Measurements from ENCODE around the gene NDUFS1.
"Not testable (repeated sequence)": the region's sequence is repeated elsewhere in the genome, so short reads cannot be mapped to it uniquely, and the experiment has no call there.

NDUFS1 gene

DNA sequence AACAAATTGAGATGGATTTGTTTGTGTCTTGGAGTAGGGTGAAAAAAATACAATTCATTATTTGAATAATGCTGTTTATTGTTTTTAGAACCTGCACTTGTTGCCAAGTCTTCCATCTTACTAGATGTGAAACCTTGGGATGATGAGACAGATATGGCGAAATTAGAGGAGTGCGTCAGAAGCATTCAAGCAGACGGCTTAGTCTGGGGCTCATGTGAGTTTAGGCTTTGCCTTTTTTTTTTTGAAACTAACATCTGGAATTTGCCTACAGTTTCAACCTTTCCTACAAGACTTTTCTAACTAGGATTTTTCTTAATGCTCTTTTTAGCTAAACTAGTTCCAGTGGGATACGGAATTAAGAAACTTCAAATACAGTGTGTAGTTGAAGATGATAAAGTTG is 3.2 kb upstream of the NDUFS1 start:
- not testable (repeated sequence) for DNase-seq (ENCODE audit: low read depth in 2 of 2)

DNA sequence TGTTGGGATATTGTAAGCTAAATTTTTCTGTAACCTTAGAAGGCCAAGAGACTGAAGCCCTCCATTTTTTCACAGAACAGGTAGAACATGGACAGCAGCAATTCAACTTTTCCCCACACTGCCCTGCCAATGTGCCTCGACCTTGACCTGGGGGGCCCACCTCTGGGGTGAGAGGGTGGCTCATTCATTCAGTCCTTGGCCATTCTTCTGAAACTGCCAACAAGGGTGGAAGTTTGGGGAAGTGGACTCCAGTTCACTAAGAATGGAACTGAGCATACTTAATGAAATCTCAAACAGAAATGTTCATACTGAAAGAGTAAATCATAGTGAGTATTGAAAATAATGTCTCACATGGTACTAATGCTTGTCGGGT is 1.5 kb upstream of the NDUFS1 start:
- DNase-seq (ENCODE audit: low read depth in 2 of 2): no peak

DNA sequence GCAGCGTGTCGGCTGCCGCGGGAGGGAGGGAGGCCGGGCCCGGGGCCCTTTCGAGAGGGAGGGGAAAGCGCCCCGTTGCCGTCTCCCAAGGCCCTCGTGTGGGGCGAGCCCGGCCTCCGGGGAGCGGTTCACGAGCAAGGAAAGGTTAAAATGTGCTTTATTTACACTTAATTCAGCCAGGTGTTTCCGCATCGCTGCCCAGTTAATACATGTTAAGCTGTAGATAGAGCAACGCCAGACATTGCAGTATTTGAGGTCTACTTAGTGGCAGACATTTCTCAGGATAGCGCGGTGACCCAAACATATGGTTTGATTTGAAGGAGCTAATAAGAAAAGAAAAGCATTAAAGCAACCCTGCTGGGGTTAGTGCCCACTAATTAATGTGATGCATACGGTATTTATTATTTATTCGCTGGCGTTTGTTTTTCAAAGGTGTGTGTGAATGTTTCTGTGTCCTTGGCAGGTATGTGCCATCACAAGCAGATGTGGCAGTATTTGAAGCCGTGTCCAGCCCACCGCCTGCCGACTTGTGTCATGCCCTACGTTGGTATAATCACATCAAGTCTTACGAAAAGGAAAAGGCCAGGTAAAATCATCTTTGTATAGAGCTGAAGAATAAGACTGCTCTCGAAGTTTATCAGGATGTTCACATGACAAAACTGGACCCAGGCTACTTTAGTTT is 1.0 kb upstream of the NDUFS1 start:
- peak in 1 of 2 donors; percentile 51 for DNase-seq (ENCODE audit: low read depth in 2 of 2)

DNA sequence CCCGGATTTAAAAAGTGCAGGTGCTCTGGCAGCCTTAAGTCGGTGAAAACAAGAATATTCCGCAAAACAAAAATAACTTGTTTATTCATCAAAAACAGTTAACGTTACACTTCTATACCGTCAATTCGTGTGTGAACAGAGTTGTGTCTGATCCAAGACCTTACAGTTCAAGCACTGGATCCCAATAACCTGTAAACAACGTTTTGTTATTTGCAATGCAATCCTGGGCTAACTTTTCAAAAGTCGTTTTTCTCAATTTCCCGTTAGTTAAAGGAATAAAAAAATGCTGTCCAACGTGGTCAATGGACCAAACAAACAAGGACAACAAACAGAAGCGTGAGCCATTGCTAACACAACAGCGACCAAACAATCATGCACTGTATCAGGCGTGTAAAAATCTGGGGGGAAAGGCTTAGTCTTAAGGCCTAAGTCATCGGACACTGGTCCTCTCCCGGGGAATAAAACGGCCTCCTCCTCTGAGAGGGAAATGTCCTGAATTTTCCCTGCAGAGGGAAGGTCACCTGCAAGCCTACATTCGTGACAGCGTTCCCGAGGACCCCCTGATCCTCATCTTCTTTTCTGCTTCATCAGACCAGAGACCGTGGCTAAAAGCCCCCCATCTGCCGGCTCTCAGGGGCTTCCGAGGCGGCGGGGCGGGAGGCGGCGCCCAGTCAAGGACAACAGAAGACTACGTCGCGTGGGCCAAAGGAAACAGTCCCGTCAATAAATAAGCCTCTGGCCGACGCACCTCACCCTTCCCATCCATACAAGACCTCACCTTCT is 490 bp downstream of the NDUFS1 start:
- no peak for DNase-seq (ENCODE audit: low read depth in 2 of 2)

DNA sequence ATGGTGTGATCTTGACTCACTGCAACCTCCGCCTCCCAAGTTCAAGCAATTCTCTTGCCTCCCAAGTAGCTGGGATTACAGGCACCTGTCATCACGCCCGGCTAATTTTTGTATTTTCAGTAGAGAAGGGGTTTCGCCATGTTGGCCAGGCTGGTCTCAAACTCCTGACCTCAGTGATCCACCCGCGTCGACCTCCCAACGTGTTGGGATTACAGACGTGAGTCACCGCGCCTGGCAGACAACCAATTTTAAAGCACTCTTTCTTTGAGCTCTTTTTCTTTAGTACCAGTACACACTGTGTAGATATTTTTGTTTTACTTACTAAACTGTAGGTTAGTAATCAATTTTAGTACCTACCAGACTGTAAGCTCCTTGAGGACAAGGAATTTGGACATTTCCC is 2.2 kb downstream of the NDUFS1 start:
- DNase-seq (ENCODE audit: low read depth in 2 of 2): not testable (repeated sequence)

DNA sequence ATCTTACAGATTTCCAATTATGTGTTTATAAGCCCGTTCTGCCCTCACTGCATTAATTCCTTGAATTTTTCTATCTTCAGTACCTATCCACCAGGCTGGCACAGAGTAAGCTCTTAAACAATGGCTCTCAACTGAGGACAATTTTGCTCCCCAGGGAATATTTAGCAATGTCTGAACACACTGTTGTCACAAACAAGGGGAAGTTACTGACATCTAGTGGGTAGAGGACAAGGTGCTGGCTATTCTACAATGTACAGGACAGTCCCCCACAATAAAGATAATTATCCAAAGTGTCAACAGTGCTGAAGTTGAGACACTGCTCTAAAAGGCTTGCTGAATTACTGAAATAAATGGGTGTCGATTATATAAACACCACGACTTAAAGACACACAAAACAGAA is 5.0 kb downstream of the NDUFS1 start:
- DNase-seq (ENCODE audit: low read depth in 2 of 2): no peak

DNA sequence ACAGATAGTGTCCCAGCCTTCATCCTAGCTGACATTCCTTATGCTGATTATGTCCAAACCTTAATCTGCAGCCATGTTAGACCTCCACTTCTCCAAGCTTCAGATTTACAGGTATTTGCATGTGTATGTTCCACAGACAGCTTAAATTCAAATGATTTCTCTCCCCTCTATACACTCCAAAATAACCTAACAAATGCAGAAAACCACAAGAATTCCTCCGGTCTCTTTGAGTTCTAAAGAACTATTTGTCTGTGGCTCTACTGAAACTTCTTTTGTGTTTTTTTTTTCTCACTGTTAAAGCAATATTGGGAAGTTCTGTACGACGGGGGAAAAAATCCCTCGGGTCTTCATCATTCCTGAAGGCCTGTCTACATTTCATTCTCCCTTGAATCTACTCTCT is 8.6 kb downstream of the NDUFS1 start:
- DNase-seq (ENCODE audit: low read depth in 2 of 2): no peak

DNA sequence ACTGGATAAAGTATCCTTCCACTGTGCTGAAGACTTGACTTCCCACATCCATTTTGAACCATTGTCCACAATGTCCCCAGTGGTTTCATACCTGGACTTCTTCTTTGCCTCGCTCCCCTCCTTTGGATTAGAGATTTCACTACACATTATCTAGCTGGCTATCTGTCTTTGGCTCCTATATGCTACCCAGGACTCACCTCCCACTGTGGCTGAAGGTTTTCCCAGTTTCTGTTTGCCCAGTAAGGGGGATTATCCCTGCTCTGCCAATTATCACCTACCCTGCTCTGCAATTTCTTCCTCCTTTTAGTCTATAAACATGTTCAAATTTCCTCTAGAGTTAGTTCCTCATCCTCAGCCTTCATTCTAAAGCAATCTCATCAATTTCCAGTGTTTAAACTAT is 9.1 kb downstream of the NDUFS1 start:
- no peak for DNase-seq (ENCODE audit: low read depth in 2 of 2)

DNA sequence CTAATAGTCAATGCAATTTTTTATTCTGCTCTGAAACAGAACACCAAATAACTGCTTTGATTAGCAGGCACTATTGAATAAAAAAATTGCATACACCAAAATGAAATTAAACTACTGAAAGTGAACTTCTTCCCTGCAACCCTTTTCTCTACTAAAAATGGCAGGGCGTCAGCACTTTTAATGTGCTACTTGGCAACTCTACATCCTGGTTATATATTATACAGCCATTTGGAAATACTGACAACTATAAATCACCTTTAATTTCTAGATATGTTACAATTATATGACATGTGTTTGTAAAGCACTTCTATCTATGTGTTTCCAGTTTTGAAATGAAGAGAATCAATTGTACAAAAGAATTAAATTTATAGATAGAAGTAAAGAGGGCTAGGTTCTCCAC is 9.9 kb downstream of the NDUFS1 start:
- no peak for DNase-seq (ENCODE audit: low read depth in 2 of 2)

DNA sequence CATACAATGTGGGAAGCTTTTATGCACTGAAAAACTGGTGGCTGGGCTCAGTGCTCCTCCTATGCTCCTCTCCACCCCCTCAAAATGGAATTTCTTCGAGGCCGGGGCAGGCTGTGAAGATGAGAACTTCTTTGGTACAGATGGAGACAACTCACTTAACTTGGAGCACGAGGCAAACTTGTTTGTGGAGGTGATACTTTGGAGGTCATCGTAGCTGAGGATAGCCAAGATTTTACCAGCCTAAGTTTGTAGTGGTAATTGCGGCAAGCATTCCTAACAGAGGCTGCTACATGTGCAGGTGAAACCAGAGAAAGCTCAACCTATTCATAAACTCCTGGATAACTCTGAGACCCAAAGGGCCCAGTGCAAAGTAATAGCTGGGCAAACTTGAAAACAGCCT is 13.6 kb downstream of the NDUFS1 start:
- DNase-seq (ENCODE audit: low read depth in 2 of 2): no peak

DNA sequence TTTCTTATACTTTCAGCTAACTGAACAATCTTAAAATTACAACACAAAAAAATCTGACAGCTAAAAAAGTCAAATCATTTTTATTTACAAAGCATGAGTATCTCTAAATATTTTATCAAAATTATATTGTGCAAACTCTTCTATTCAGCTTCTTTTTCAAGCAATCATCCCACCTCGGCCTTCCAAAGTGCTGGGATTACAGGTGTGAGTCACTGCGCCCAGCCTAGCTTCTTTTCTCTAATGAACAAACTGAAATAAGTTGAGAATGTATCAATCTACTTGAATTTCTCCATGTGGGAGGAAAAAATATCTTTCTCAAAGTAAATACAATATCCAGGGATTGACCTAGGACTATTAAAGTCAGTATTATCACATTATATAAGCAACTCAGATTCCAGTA is 14.9 kb downstream of the NDUFS1 start:
- no peak for DNase-seq (ENCODE audit: low read depth in 2 of 2)

DNA sequence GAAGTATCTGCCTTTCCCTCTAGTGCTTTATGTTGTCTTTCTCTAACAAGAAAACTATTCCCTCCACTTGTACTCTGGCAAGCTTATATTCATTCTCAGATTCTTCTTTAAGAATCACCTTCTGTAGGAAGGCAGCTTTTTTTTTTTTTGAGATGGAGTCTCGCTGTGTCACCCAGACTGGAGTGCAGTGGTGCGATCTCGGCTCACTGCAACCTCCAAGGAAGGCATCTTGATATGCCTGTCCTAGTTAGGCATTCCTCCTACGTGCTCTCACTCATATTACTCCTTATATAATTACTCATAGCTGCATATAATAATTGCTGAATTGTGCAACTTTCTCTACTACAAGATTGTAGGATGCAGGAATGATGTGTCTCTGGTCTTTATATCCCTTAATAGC is 15.8 kb downstream of the NDUFS1 start:
- no peak for DNase-seq (ENCODE audit: low read depth in 2 of 2)

DNA sequence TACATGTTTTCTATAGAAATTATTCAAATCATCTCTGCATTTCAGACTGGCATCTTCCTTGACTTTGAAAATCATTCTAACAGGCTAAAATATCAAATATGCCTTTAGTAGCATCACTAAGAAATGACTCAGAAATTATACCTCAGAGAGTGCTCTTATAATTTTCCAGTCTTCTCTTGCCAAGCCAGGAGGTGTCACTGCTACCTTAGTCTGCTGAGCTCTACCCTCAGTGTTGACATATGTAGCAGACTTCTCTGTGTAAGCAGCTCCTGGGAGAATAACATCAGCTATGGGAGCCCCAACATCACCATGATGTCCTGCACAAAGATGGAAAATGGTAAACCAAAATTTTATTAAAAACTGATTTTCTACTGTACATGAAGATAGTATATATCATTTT is 31.6 kb downstream of the NDUFS1 start:
- no peak for DNase-seq (ENCODE audit: low read depth in 2 of 2)

DNA sequence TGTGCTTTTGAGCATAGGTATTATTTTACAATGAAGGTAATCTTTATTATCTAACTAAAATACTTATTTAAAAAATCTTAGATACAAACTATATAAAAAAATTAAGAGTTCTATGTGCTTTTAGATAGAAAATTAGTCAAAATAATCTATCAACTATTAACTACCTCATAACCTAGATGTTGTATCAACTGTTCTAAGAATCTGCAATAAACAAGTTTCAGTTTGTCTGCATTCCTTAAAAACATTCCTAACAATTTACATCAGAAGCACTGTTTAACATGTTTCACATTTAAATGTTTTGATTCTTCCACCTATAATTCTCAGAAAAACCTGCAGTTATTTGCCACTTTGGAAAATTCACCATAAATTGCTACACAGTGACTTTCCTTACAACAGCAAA is 33.3 kb downstream of the NDUFS1 start:
- DNase-seq (ENCODE audit: low read depth in 2 of 2): no peak

DNA sequence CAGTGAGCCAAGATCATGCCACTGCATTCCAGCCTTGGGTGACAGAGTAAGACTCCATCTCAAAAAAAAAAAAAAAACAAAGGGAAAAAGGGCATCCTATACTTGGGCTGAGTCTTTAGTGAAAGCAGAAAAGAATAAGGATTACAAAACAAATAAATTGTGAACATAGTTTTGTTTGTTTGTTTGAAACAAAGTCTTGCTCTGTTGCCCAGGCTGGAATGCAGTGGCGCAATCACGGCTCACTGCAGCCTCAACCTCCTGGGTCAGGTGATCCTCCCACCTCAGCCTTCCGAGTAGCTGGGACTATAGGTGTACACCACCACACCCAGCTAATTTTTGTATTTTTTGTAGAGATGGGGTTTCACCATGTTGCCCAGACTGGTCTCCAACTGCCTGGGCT is 36.7 kb downstream of the NDUFS1 start:
- DNase-seq (ENCODE audit: low read depth in 2 of 2): not testable (repeated sequence)

DNA sequence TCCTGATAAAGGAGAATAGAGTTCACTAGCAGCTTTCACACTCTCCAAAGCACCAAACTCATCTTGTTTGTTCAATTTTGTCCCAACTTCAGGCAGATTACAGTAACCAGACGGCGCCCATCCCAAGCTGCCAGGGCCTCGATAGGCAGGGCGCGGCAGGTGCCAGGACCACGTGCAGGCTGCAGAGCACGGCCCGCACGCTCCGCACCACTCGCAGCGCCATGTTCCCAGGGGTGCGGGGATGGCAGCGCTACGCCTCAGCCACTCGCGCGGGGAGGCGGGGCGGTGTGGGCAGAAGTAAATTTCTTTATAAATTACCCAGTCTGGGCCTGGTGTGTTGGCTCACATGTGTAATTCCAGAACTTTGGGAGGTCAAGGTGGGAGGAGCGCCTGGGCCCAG is 43.0 kb downstream of the NDUFS1 start:
- DNase-seq (ENCODE audit: low read depth in 2 of 2): no peak

DNA sequence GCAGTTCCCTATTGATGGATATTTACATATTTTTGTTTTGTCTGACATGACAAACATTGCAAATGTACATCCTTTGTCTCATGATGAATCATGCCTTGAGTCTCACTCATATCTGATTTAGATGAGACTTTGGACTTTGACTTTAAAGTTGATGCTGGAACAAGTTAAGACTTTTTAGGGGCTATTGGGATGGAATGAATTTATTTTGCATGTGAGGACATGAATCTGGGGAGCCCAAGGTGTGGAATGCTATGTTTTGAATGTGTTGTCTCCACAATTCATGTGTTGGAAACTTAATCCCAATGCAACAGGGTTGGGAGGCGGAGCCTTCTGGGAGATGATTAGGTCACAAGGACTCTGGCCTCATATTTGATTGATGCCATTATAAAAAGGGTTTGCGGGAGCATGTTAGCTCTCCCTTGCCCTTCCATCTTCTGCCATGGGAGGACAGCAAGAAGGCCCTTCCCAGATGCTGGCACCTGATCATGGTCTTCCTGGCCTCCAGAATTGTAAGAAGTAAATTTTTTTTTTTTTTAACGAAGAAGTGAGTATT is 44.1 kb downstream of the NDUFS1 start:
- no peak for DNase-seq (ENCODE audit: low read depth in 2 of 2)

DNA sequence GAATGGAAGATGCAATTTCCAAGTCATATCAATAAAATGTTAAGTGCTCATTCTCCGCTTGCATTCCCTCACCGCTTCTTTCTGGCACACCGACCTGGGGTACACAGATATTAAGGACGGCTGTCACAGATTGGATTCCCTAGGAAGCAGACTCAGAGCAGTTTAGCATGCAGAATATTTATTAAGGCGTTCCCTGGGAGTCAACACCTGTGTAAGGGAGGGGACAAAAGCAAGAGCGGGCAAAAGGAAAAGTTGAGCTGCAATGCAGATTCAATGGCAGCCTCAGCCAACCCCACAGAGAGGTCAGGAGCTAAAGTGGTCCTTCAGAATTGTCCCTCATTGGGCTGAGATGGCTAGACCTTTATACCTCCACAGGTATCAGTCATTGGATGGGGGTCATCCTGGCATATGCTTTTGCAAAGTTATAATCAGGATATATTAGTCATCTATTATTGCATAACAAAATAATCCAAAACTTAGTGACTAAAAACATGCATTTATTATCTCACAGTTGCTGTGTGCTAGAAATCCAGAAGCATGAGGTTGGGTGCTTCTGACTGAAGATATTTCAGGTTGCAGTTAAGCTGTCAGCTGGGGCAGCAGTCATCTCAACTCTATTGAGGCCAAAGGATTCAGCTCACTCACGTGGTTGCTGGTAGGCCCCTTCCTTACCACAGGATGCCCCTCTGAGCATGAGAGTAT is 46.2 kb downstream of the NDUFS1 start:
- DNase-seq (ENCODE audit: low read depth in 2 of 2): no peak

DNA sequence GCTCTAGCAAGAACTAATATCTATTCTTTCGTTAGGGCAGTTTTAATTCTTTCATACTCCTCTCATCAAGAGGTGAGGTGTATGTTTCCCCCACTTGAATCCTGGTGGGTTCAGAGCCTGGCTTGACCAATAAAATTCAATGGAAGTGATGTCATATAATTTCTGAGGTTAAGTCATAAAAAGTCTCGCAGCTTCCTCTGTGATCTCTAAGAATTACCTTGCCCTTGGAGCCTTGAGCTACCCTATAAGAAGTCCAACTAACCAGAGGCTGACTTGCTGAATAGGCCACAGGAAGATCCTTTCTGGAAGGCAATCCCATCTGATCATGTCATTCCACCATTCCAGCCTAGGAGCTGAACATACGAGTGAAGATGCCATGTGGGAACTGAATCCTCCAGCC is 47.1 kb downstream of the NDUFS1 start:
- DNase-seq (ENCODE audit: low read depth in 2 of 2): no peak

DNA sequence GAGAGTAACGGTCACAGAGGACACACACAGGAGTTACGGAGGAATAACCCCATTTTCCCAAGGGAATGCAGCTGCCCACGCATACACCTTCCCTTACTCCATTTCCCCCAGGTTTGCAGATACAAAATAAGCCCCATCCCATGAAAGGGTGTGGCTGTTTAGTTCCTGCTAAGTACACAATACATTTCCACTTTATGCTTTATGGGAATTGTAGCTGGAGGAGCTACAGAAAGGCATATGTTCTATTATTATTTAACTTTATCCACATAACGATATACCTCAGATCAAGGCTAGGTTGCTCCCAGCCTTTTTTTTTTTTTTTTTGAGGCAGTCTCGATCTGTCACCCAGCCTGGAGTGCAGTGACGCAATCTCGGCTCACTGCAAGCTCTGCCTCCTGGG is 50.5 kb downstream of the NDUFS1 start:
- DNase-seq (ENCODE audit: low read depth in 2 of 2): no peak

DNA sequence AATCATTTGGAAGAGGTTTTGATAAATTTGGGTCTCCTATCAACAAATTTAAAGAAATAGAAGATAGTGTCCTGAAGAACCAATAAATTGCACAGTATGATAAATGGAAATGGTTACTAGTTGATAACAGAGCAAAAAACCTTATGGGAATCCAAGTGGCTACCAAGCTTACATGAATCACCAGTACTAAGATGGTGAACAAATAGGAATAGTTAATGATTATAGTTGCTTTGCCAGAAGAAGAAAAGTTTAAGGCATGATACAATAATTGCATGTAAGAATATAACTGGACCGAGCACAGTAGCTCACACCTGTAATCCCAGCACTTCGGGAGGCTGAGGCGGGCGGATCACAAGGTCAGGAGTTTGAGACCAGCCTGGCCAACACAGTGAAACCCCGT is 53.7 kb downstream of the NDUFS1 start:
- no peak for DNase-seq (ENCODE audit: low read depth in 2 of 2)

DNA sequence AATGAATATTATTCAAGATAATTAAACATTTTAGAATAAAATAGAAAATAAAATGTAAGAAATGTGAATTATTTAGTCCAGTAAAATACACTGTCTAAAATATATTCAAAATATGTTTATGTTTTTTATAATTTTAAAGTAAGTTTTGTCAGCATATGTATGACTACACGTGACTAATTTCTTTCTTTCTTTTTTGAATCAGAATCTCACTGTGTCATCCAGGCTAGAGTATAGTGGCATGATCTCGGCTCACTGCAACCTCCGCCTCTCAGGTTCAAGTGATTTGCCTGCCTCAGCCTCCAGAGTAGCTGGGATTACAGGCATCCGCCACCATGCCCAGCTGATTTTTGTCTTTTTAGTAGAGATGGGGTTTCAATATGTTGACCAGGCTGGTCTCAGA is 54.2 kb downstream of the NDUFS1 start:
- no peak for DNase-seq (ENCODE audit: low read depth in 2 of 2)

DNA sequence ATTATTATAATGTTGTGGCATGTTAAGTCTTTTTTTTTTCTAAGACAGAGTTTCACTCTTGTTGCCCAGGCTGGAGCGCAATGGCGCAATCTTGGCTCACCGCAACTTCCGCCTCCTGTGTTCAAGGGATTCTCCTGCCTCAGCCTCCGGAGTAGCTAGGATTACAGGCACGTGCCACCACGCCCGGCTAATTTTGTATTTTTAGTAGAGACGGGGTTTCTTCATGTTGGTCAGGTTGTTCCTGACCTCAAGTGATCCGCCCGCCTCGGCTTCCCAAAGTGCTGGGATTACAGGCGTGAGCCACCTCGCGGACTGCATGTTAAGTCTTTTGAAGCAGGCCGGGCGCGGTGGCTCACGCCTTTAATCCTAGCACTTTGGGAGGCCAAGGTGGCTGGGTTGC is 60.4 kb downstream of the NDUFS1 start:
- DNase-seq (ENCODE audit: low read depth in 2 of 2): not testable (repeated sequence)
